ENCODE measurements around the gene SEMA6A. TPM values are rescaled to one million over a fixed set of nuclear protein-coding genes. Genes with fewer than 3 reads are reported as not detected.

Gene SEMA6A
- total and polyA plus RNA-seq, 4 donors = 3.7 to 11.4 (median 5.6) TPM

DNA sequence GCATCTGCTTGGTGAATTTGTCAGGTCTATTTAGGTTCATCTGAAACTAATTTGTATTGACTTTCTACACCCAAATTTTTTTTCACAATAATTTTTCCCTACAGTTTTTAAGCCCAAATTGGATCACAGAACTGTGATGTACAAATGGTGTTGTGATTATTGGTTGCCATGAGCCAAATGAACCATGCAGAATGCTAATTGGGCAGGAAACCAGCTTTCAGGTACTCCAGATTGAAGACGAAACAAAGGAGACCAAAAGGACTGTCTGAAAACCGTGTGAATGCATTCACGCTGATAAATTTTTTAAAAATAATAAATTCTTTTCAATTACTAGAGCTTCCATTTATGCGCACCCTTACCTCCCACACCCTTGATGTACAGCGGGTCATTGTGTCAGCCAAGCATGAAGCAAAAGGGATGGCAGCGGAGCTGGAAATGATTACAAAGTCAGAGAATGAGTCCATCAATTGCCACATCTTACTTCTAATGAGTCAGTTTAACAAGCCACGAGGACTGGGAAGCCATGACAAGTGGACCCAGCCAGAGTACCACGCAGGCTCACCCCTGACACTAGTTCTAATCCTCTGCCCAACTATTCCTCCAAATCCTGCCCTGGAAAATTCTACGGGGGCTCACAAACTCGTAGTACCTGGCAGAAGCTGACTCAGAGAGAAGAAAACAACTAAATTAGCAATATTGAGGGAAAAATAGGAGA, 66.5 kb downstream of the SEMA6A start:
- 91% methylated on average over 10 of the region's 10 CpGs for WGBS
- H3K27me3 ChIP-seq (ENCODE audit: control insufficient read depth in 4 of 4, insufficient read depth in 4 of 4, low read length in 3 of 4) = no peaks in the 10 kb centered on the region
- H3K9ac ChIP-seq (ENCODE audit: low read depth in 1 of 2, low read length in 2 of 2) = no peak overlapping the region
- TF ChIP-seq CTCF (IDR thresholded peaks at IDR 0.05; ENCODE audit: low read depth, low read length, missing input control) (no peak), REST (IDR thresholded peaks at IDR 0.05) (no peak), HNF4G (IDR thresholded peaks at IDR 0.05) (no peak), EGR1 (IDR thresholded peaks at IDR 0.05; ENCODE audit: low read depth in 2 of 2) (no peak), NR2F2 (IDR thresholded peaks at IDR 0.05) (no peak), SP1 (IDR thresholded peaks at IDR 0.05) (no peak)
- no peak overlapping the region for H3K4me3 ChIP-seq (ENCODE audit: low read depth in 1 of 3, low read length in 3 of 3)
- H3K4me1 ChIP-seq (ENCODE audit: control insufficient read depth in 4 of 4, insufficient read depth in 4 of 4, low read length in 3 of 4) = no peaks in the 10 kb centered on the region
- H3K27ac ChIP-seq (ENCODE audit: low read depth in 1 of 2, low read length in 2 of 2) = no peak overlapping the region
- no peaks in the 10 kb centered on the region for H3K9me3 ChIP-seq (ENCODE audit: control insufficient read depth in 4 of 4, low read length in 3 of 4)
- no peak for DNase-seq (ENCODE audit: low spot score)
- H3K36me3 ChIP-seq (ENCODE audit: control insufficient read depth in 4 of 4, insufficient read depth in 3 of 4, low read depth in 1 of 4, low read length in 3 of 4) = peaks cover 0 to 1% (median 0%) of the 10 kb centered on the region in 4 donors

DNA sequence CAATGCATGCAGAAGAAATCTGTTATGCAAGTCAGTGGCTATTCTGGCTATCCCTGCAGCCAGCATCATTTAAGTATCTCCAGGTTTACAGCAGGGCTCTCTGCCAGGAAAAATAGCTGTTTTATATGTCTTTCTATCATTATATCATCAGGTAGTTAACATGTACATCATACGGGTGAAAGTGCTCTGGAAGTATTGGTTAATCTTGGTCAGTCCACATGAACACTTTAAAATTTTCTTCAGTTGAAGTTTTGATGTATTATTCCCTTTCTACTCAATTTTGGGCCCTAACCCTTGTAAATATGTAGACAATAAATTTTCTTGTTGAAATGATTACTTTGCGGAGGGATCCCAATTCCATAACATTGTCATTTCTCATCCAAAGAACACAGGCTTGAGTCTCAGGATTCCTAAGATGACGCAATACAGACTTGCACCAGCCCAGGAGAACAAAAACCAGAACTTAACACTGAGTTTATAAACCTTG, 67.5 kb downstream of the SEMA6A start:
- Histone ChIP-seq H3K27ac (ENCODE audit: low read depth in 1 of 2, low read length in 2 of 2) (no peak overlapping the region), H3K27me3 (ENCODE audit: control insufficient read depth in 4 of 4, insufficient read depth in 4 of 4, low read length in 3 of 4) (no peaks in the 10 kb centered on the region), H3K4me1 (ENCODE audit: control insufficient read depth in 4 of 4, insufficient read depth in 4 of 4, low read length in 3 of 4) (no peaks in the 10 kb centered on the region), H3K4me3 (ENCODE audit: low read depth in 1 of 3, low read length in 3 of 3) (no peak overlapping the region), H3K36me3 (ENCODE audit: control insufficient read depth in 4 of 4, insufficient read depth in 3 of 4, low read depth in 1 of 4, low read length in 3 of 4) (peaks cover 0 to 1% (median 0%) of the 10 kb centered on the region in 4 donors), H3K9me3 (ENCODE audit: control insufficient read depth in 4 of 4, low read length in 3 of 4) (no peaks in the 10 kb centered on the region), H3K9ac (ENCODE audit: low read depth in 1 of 2, low read length in 2 of 2) (no peak overlapping the region)
- TF ChIP-seq SP1 (IDR thresholded peaks at IDR 0.05) (no peak), RXRA (IDR thresholded peaks at IDR 0.05) (no peak), EGR1 (IDR thresholded peaks at IDR 0.05; ENCODE audit: low read depth in 2 of 2) (no peak), YY1 (IDR thresholded peaks at IDR 0.05) (no peak), FOXA2 (IDR thresholded peaks at IDR 0.05) (no peak)
- DNase-seq (ENCODE audit: low spot score) = no peak
- WGBS = 59% methylated on average over 3 of the region's 3 CpGs

- WGBS = 80% methylated on average over 2 of the region's 2 CpGs
- Histone ChIP-seq H3K27me3 (ENCODE audit: control insufficient read depth in 4 of 4, insufficient read depth in 4 of 4, low read length in 3 of 4) (no peaks in the 10 kb centered on the region), H3K4me3 (ENCODE audit: low read depth in 1 of 3, low read length in 3 of 3) (no peak overlapping the region), H3K4me1 (ENCODE audit: control insufficient read depth in 4 of 4, insufficient read depth in 4 of 4, low read length in 3 of 4) (no peaks in the 10 kb centered on the region), H3K9ac (ENCODE audit: low read depth in 1 of 2, low read length in 2 of 2) (no peak overlapping the region), H3K27ac (ENCODE audit: low read depth in 1 of 2, low read length in 2 of 2) (no peak overlapping the region), H3K9me3 (ENCODE audit: control insufficient read depth in 4 of 4, low read length in 3 of 4) (no peaks in the 10 kb centered on the region), H3K36me3 (ENCODE audit: control insufficient read depth in 4 of 4, insufficient read depth in 3 of 4, low read depth in 1 of 4, low read length in 3 of 4) (peaks cover 0 to 3% (median 0%) of the 10 kb centered on the region in 4 donors)
- no peak for TF ChIP-seq HNF4A (conservative IDR thresholded peaks at IDR 0.05)
- TF ChIP-seq CTCF (IDR thresholded peaks at IDR 0.05; ENCODE audit: low read depth, low read length, missing input control) = no peak
- no peak for TF ChIP-seq HNF4G (IDR thresholded peaks at IDR 0.05)
- no peak for TF ChIP-seq JUND (IDR thresholded peaks at IDR 0.05)
- TF ChIP-seq EGR1 (IDR thresholded peaks at IDR 0.05; ENCODE audit: low read depth in 2 of 2) = no peak
- no peak for TF ChIP-seq FOXA1 (IDR thresholded peaks at IDR 0.05)
- no peak for TF ChIP-seq FOXA2 (IDR thresholded peaks at IDR 0.05)
- no peak for DNase-seq (ENCODE audit: low spot score)
These were observed 68.1 kb downstream of the SEMA6A start for GRCh38 chr5:116506488-116506887.

All from liver (tissue), 9 donors.